NCI-H1694 (cell line): Measurements from ENCODE around the gene LPGAT1.
"Not testable (repeated sequence)": the region's sequence is repeated elsewhere in the genome, so short reads cannot be mapped to it uniquely, and the experiment has no call there.

Experiments
- DNase-seq: peaks from one replicate; lab custom pipeline; 2025; lab: John Stamatoyannopoulos, UW

LPGAT1 gene

DNA sequence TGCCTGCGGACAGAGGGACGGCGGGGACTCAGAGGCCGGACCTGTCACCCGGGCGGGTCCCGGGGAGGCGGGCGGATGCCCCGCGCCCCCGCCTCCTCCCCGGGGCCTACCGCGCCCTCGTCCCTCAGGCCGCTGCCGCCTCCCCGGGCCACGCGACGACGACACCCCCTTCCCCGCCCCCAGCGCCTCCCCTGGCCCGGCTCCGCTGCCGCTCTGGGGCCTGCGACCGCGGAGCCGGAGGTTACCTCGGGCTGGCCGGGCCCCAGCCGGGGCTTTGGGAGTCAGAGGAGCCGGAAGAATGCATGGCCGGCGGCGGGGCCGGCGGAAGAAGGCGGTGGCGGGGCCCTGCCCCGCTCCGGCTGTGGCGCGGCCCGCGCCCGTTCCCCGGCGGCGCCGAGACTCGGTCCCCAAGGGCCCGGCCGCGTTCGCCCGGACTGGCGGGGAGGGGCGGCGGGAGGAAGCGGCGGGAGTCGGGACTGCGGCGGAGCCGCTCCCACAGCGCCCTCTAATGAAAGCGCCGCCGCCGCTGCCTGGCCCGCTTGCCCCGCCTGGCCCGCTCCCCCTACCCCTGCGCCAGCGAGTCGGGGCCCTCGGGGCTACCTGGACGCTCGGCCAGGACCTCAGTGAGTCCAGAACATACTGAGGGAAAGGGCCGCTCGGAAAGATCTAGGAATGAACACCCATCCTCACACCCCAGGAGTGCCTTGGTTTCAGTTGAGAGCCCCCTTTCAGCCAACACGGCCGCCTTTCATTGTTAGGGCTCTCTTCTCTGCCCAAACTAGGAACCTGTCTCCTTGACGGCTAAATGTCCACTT lies at the start of gene LPGAT1:
Gene LPGAT1 (minus strand): TSS at position 436 of the 815 bp plus-strand sequence. CDS start 1,467 bp downstream, outside the sequence.
- peak; percentile 40 for DNase-seq

GRCh38 chr1:211879475-211879874 lies 48.9 kb upstream of the LPGAT1 start:
- DNase-seq = no peak

DNA sequence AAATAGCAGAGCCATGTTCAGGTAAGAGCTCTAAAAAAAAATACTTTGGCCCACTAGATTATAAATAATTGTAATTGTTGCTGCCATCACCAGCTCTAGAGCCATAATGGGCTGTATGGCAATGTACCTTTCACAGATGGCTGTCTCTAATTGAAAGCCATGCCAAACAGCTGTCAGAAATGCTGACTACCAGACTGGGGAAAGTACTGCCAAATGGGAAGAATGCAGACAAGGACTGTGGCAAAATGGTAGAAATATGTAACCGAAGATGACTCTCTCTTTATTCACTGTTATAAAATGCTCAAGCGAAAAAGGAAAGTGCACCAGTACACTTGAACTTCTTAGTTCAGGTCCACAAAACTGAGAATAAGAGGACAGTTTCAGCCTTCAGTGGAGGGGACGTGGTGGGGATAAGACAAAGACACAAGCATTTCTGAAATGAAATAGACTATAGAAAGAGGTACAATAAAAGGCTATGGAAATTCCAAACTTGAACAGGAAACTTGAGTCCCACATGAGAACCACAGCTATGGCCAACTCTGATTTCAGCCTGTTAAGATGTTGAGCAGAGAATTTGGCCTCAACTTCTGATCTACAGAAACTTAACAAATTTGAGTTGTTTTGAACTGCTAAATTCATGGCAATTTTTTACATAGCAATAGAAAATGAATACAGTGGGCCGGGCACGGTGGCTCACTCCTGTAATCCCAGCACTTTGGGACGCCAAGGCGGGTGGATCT lies 46.5 kb upstream of the LPGAT1 start:
- peak; percentile 91 for DNase-seq

DNA sequence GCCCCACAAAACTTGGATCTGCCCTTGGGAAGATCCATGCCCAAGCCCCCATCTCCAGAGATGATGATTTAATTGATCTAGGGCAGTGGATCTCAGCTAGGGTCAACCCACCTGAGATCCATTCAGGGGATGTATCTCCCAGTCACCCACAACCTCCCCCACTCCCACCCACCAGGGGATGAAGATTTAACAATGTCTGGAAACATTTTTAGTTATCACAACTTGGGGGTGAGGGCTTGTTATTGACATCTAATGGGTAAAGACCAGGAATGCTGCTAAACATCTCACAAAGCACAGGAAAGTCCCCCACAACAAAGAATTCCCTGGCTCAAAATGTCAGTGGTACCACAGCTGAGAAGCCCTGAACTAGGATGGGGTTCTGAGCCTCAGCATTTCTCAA lies 45.0 kb upstream of the LPGAT1 start:
- DNase-seq = no peak

DNA sequence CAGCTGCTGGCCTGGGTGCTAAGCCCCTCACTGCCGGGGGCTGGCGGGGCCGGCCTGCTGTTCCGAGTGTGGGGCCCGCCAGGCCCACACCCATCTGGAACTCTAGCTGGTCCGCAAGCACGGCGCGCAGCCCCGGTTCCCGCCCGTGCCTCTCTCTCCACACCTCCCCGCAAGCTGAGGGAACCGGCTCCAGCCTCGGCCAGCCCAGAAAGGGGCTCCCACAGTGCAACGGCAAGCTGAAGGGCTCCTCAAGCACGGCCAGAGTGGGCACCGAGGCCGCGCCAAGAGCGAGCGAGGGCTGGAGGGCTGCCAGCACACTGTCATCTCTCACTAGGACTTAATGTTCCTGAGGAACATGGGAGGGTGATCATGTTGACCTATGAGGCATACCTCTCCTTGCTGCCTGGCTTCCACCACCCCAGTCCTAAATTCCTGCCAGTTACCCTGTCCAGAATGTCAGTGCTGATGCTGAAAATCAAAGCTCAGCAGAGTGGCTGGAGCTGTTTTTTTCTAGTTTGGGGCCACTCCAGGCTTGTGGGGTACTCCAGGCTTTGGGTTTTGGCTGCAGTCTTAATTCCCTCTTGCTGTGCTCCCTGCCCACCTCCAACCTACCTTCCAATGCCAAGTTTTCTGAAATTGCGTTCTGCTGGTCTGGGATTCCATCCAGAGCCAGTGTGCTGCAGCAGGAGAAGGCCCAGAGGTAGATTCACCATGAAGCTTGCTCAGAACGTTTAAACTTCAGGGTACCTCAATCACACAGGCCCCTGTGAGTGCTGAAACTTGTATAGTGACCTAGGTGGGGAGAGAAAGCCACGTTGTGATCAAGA lies 44.2 kb upstream of the LPGAT1 start:
- no peak for DNase-seq

- not testable (repeated sequence) for DNase-seq
Measured at GRCh38 chr1:211873731-211874130, 43.2 kb upstream of the LPGAT1 start.

GRCh38 chr1:211870156-211870555 lies 39.6 kb upstream of the LPGAT1 start:
- DNase-seq = no peak

- DNase-seq = no peak
Measured at GRCh38 chr1:211865180-211865579, 34.6 kb upstream of the LPGAT1 start.

DNA sequence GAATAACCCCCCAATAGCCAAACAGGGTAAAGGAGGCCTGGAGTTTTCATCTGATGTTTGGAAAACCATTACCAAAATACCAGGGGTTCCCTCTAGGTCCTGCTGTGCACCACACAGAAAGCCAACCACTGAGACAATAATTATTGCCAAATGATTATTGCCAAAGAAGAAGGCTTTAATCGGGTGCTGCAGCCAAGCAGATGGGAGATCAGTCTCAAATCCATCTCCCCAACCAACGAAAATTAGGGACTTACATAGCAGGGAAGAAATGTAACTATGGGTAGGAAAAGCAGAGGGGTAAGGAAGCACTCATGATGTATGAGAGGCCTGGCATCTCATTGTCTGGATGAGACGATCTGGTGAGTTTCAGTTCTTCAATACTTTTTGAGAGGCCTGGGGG lies 28.8 kb upstream of the LPGAT1 start:
- no peak for DNase-seq

DNA sequence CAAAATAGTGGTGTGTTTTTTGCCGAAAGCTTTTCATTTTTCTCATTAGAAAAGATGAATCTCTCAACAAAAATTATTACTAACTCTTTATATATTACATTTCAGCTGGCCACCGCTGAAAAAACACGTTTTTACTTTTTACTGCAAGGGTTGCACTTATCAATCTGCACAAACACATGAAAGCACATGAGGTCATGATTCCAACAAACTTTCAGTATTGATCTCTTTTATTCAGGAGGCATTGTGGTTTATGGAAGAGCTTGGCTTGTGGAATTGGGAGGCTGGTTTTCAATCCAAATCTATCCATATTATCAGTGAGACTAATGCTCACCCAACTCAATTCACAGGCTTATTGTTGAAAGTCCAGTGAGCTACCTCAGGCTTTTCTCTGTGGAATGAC lies 20.6 kb upstream of the LPGAT1 start:
- no peak for DNase-seq

- DNase-seq = no peak
Measured at GRCh38 chr1:211843507-211844298, 13.1 kb upstream of the LPGAT1 start.

DNA sequence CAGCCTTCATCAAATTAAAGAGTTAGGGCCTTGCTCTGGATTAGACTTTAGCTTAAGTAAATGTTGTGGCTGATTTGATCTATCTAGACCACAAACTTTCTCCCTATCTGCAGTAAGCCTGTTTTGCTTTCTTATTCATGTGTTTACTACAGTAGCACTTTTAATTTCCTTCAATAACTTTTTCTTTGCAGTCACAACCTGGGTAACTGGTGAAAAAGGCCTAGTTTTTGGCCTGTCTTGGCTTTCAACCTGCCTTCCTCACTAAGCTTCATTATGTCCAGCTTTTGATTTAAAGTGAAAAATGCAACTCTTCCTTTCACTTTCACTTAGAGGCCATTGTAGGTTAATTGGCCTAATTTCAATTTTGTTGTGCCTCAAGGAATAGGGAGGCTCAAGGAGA lies 12.5 kb upstream of the LPGAT1 start:
- no peak for DNase-seq

GRCh38 chr1:211842518-211842917 lies 12.0 kb upstream of the LPGAT1 start:
- no peak for DNase-seq

- no peak for DNase-seq
Measured at GRCh38 chr1:211839106-211839505, 8.5 kb upstream of the LPGAT1 start.

DNA sequence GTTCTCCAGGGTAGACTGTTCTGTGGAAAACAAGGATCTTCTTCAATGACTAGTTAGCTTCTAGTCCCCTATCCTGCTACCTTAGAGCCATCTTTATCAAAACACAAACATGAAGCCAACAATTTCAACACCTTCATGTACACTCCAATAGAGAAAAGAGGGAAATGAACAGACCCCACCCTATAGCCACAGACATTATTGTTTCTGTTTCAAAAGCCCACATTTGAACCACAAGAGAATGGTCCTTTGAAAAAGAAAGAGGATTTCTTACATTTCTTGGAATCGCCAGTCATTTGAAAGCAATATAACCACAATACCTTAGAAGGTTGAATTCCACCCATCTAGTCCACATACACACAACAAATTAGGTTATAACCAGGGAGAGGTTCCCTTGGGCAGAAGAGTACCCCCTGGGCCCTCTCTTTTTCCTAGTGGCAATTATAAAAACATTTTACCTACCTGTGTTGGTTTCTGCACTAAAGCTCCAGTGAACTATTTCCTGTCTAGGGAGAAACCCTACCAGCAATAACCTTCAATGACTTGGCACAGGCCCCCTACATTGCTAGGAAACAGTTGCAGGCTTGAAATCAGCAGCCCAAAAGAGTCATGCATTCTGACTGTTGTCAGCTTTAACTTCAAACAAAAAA lies 2.7 kb upstream of the LPGAT1 start:
- no peak for DNase-seq

- no peak for DNase-seq
Measured at GRCh38 chr1:211832661-211833060, 2.1 kb upstream of the LPGAT1 start.

- DNase-seq = peak; percentile 19
Measured at GRCh38 chr1:211831558-211832323, 1.2 kb upstream of the LPGAT1 start.

GRCh38 chr1:211830055-211830327 lies 572 bp downstream of the LPGAT1 start:
- DNase-seq = peak; percentile 20

DNA sequence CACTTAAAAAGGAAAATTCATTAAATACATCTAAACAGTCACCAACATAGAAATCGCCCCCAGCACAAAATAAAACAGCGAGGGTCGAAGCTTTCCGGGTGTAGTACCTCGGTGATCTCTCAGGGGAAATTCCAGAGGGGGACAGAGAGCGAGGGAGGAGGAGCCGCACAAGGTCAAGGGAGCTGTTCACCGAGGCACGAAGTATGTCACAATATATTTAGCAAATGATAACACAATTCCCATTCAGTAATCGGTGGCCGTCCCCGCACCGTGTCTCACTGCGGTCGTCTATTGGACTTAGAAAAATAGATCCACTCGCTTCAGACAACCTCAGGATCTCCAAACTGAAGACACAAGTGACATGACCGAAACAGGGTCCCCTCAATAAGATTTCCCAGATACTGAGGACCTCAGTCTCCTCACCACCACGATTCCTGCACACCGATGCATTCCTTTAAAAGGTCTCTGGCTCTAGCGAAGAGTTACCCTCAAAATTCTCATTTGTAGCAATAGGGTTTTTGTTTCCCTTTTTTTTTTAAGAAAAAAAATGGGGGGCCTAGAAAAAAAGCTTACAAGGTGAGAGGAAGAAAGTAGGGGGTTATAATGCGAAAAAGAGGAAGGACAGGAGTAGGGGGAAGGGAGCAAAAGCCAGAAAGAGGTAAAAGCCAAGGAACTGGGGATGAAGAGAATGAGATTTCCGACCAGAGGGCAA lies 1.1 kb downstream of the LPGAT1 start:
- peak; percentile 33 for DNase-seq
